GM12875 (cell line): ENCODE measurements around the gene ZBTB40.

Experiments
- H3K4me3 ChIP-seq: one replicate; pipeline ENCODE4 v1.5.1; 2011; ENCODE audit warnings: low read depth, low read length, control low read depth
- CTCF ChIP-seq: IDR thresholded peaks from 2 replicates; pipeline ENCODE4 v1.5.1; 2011; ENCODE audit warnings: low read depth, mild to moderate bottlenecking, control low read depth, inconsistent platforms, low read length, moderate library complexity, borderline replicate concordance; ENCODE audit not compliant: insufficient read depth

The ZBTB40 gene

DNA sequence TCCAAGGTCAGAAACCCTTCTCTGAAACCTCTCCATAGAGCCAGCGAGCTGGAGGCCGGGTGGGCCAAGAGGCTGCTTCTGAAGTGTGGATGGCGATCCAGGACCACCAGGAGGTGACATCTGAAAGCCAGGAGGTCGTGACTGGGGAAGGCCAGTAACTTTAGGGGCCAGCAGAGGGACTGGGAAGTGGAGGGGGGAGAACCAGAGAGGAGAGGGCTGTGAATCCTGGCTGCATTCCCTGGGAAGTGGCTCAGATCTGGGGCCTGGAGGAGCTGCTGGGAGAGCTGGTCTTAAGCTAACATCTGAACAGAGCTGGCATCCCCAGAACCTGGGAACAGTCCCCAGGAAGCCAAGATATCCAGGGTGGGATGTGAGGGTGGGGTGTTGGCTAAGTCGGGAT is 100.4 kb downstream of the ZBTB40 start:
- no peak overlapping the region for H3K4me3 ChIP-seq
- TF ChIP-seq CTCF, result no peak

- TF ChIP-seq CTCF, result no peak
- H3K4me3 ChIP-seq, result no peak overlapping the region
Measured at GRCh38 chr1:22553104-22553880, 101.6 kb downstream of the ZBTB40 start.

GRCh38 chr1:22553991-22554522 is 102.4 kb downstream of the ZBTB40 start:
- no peak overlapping the region for H3K4me3 ChIP-seq
- no peak for TF ChIP-seq CTCF

DNA sequence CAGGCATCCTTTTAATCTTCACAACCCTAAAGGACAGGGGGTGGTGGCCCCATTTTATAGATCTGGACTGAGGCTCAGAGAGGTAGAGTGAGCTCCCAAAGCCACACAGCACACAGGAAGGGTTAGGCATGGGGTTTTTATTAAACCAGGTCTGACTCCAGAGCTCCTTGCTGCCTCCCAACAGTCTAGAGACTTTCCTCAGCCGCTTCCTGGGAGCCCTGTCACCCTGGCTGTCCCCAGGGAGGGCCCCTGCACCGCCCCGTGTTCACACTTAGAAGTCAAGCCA is 103.7 kb downstream of the ZBTB40 start:
- no peak for TF ChIP-seq CTCF

GRCh38 chr1:22556391-22557104 is 104.9 kb downstream of the ZBTB40 start:
- no peak overlapping the region for H3K4me3 ChIP-seq
- no peak for TF ChIP-seq CTCF

More for the DNA sequence above, 103.7 kb downstream of the ZBTB40 start:
- no peak overlapping the region for H3K4me3 ChIP-seq

DNA sequence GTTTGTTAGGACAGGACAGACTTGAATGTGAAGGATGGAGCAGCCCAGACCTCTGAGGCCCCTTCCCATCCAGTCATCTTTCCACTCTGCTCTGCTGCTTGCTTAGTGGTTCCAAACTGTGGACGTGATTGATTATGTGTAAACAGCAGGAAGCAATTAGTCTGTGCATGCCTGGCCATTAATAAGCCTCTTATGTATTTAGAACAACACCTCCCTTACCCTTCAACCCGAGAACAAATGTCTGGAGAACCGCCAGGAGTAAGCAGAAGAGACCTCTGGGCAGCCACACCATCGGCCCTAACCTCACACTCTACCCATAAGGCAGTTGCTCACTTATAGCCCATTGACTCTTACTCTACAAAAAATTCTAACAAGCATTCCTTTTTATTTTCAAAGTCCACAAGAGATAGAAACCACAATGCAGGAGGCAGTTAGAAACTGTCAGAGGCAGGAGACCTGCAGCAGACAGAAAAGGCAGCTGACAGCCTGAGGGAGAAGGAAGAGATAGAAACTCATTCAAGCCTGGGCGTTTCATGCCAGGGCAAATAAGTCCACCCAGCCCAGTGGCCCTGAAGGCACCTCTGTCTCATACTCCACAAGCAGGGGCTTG is 105.8 kb downstream of the ZBTB40 start:
- TF ChIP-seq CTCF, result no peak
- H3K4me3 ChIP-seq, result no peak overlapping the region
